Breast epithelium (tissue), 4 donors: ENCODE results near the gene CPLX4. TPM values are rescaled to one million over a fixed set of nuclear protein-coding genes. Genes with fewer than 3 reads are reported as not detected.

ENCODE experiments used
- DNase-seq, 2 donors: peaks; one replicate each; pipeline ENCODE4 v3.0.0-alpha.2; 2019; ENCODE audit warnings: low spot score in 2 of 2
- H3K27ac ChIP-seq, 2 donors: fragments of 200-600 bp; sonication (generic) in 1 of 2; one replicate each; pipeline ENCODE4 v1.5.1; 2016 to 2019; ENCODE audit warnings: mild to moderate bottlenecking in 1 of 2
- H3K27me3 ChIP-seq, 2 donors: fragments of 200-600 bp; sonication (generic) in 1 of 2; one replicate each; pipeline versions ENCODE4 v1.5.1 to v1.6.0; 2017 to 2019; ENCODE audit warnings: control low read depth in 1 of 2, mild to moderate bottlenecking in 1 of 2
- H3K36me3 ChIP-seq: fragments of 200-600 bp; one replicate; pipeline ENCODE4 v1.5.1; 2019
- H3K4me1 ChIP-seq, 2 donors: fragments of 200-600 bp; sonication (generic); one replicate each; pipeline ENCODE4 v1.5.1; 2016 to 2019; ENCODE audit warnings: control low read depth in 1 of 2
- H3K4me3 ChIP-seq, 3 donors: fragments of 200-600 bp; sonication (generic); 1 replicate in 2 of 3; 2 replicates in 1 of 3; pipeline ENCODE4 v1.5.1; 2016 to 2019; ENCODE audit warnings: mild to moderate bottlenecking in 3 of 3, moderate library complexity in 2 of 3
- H3K9me3 ChIP-seq, 2 donors: fragments of 200-600 bp; sonication (generic) in 1 of 2; one replicate each; pipeline ENCODE4 v1.5.1; 2016 to 2019; ENCODE audit warnings: control low read depth in 1 of 2
- POLR2A ChIP-seq: fragments of 450-650 bp; IDR thresholded peaks from one replicate; pipeline ENCODE4 v1.6.1; 2016; ENCODE audit warnings: antibody characterized with exemption, mild to moderate bottlenecking, moderate library complexity
- POLR2AphosphoS5 ChIP-seq, 3 donors: sonication (generic); formaldehyde crosslinking; IDR thresholded peaks; one replicate each; pipeline ENCODE4 v1.6.1; 2017; ENCODE audit warnings: antibody characterized with exemption in 3 of 3
- intact Hi-C: fragments of 100-400 bp; cut with DNase I; formaldehyde crosslinking; loops from one replicate; pipeline ENCODE4 v1.15.1; 2023; ENCODE audit warnings: low total_unique reads
- total RNA-seq, 3 donors: library from RNA; depleted of rRNA; stranded (reverse); fragments of >200 nt; gene quantifications; one replicate each; pipeline ENCODE4 v1.1.0, GENCODE V29; 2016
- TF ChIP-seq, protein P1 (sequence below), 3 donors: fragments of 450-650 bp; IDR thresholded peaks; one replicate each; pipeline ENCODE4 v1.5.1; 2016 to 2017; ENCODE audit warnings: antibody characterized with exemption in 3 of 3, mild to moderate bottlenecking in 3 of 3, moderate library complexity in 3 of 3

The CPLX4 gene
- total RNA-seq, 3 donors from 2014 or later: not detected

- Histone ChIP-seq H3K9me3 (no peaks in the 10 kb centered on the region), H3K4me3 (peak overlapping the region in 2 of 3 donors; percentile 29 to 62), H3K4me1 (no peaks in the 10 kb centered on the region), H3K36me3 (no peaks in the 10 kb centered on the region), H3K27me3 (peaks cover 11 to 97% of the 10 kb centered on the region in 2 donors), H3K27ac (no peak overlapping the region)
- intact Hi-C loops: no loop called here
- TF ChIP-seq POLR2A (no peak), POLR2AphosphoS5 (IDR thresholded peaks at IDR 0.05) (no peak)
- TF ChIP-seq, protein P1, sequence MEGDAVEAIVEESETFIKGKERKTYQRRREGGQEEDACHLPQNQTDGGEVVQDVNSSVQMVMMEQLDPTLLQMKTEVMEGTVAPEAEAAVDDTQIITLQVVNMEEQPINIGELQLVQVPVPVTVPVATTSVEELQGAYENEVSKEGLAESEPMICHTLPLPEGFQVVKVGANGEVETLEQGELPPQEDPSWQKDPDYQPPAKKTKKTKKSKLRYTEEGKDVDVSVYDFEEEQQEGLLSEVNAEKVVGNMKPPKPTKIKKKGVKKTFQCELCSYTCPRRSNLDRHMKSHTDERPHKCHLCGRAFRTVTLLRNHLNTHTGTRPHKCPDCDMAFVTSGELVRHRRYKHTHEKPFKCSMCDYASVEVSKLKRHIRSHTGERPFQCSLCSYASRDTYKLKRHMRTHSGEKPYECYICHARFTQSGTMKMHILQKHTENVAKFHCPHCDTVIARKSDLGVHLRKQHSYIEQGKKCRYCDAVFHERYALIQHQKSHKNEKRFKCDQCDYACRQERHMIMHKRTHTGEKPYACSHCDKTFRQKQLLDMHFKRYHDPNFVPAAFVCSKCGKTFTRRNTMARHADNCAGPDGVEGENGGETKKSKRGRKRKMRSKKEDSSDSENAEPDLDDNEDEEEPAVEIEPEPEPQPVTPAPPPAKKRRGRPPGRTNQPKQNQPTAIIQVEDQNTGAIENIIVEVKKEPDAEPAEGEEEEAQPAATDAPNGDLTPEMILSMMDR (IDR thresholded peaks at IDR 0.05): no peak
- no peak for DNase-seq
Measured at GRCh38 chr18:59268721-59269562, 49.5 kb downstream of the CPLX4 start.

GRCh38 chr18:59268127-59268720, 50.2 kb downstream of the CPLX4 start:
- no peak for DNase-seq
- Histone ChIP-seq H3K36me3 (no peaks in the 10 kb centered on the region), H3K27ac (no peak overlapping the region), H3K9me3 (no peaks in the 10 kb centered on the region), H3K27me3 (peaks cover 6 to 97% of the 10 kb centered on the region in 2 donors), H3K4me1 (no peaks in the 10 kb centered on the region), H3K4me3 (peak overlapping the region in 1 of 3 donors; percentile 11)
- intact Hi-C loops: no loop called here
- TF ChIP-seq POLR2A (no peak), POLR2AphosphoS5 (IDR thresholded peaks at IDR 0.05) (no peak)
- TF ChIP-seq, protein P1 (IDR thresholded peaks at IDR 0.05): no peak

DNA sequence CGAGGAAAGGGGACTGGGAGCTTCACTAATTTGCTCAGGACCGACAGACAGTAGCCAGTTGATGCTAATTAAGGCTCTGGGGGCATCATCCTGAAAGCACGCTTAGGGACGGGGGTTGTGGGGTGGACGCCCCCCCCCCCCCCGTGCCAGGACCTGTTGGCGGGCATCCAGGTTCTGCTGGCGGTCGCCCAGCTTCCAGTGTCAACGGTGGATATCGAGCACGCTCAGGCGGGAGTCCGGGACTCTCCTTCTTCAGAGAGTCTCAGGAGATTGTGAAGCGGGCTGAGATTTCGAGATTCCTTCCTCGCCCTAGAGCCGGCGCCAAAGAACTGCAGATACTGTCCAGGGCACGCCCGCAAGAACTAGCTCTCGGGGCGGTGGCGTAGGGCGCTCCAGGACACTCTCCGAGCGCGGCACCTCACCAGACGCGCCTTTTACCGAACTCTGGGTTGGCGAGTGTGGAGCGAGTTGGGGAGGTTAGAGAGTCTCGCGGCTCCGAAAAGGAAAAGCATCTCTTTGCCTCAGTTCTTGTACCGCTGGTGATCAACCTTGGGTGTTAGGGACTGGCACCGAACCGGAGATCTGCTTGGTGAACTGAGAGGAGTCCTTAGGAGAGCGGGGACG, 50.8 kb downstream of the CPLX4 start:
- H3K27ac ChIP-seq: no peak overlapping the region
- H3K27me3 ChIP-seq: peaks cover under 1 to 92% of the 10 kb centered on the region in 2 donors
- intact Hi-C loops: no loop called here
- TF ChIP-seq POLR2AphosphoS5 (IDR thresholded peaks at IDR 0.05) (no peak), POLR2A (no peak)
- TF ChIP-seq, protein P1 (IDR thresholded peaks at IDR 0.05): no peak
- H3K4me3 ChIP-seq: peak overlapping the region in 1 of 3 donors; percentile 11
- no peaks in the 10 kb centered on the region for H3K36me3 ChIP-seq
- no peak for DNase-seq
- no peaks in the 10 kb centered on the region for H3K9me3 ChIP-seq
- H3K4me1 ChIP-seq: no peaks in the 10 kb centered on the region

DNA sequence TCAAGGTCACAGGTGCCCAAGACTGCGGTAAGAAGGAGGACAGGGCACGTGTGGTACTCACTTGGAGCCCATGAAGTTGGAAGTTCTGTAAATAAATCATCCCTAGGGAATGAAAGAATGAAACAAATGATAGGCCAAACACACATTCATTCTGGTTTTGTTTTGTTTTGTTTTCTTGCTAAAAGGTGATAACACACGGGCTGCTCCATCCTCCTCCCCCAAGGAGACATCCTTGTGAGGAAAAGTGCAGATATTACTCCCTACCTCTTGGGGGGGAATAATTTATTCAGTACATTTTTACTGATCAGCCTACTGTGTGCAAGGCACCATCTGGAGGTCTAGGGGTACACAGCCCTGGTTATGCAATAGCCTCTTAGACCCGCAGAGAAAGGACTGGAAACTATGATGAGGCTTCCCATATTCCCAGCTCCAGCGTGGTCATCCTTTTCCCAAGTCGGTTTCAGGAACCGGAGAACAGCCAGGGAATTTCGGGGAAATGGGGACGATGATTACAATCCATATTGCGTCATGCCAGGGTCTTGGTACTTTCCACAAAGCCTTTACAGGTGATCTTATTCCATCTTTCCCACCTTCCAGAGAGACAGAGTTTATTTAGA, 51.5 kb downstream of the CPLX4 start:
- TF ChIP-seq POLR2A (no peak), POLR2AphosphoS5 (IDR thresholded peaks at IDR 0.05) (no peak)
- TF ChIP-seq, protein P1 (IDR thresholded peaks at IDR 0.05): no peak
- H3K9me3 ChIP-seq: no peaks in the 10 kb centered on the region
- H3K27me3 ChIP-seq: peaks cover 0 to 86% of the 10 kb centered on the region in 2 donors
- H3K36me3 ChIP-seq: no peaks in the 10 kb centered on the region
- no peak overlapping the region for H3K4me3 ChIP-seq
- intact Hi-C loops: no loop called here
- no peaks in the 10 kb centered on the region for H3K4me1 ChIP-seq
- DNase-seq: no peak
- no peak overlapping the region for H3K27ac ChIP-seq
